NCI-H1930 (cell line): Measurements from ENCODE around the gene SLC25A28.
"Not testable (repeated sequence)": the region's sequence is repeated elsewhere in the genome, so short reads cannot be mapped to it uniquely, and the experiment has no call there.

ENCODE experiments used
- DNase-seq, 2 experiments: peaks; one replicate each; lab custom pipeline; 2025; lab: John Stamatoyannopoulos, UW

SLC25A28 gene

GRCh38 chr10:99628923-99629624, 8.8 kb upstream of the SLC25A28 start:
- no peak for DNase-seq

- not testable (repeated sequence) for DNase-seq
These were observed 4.9 kb upstream of the SLC25A28 start for GRCh38 chr10:99625124-99625523.

- no peak for DNase-seq
These were observed 3.7 kb upstream of the SLC25A28 start for GRCh38 chr10:99623919-99624318.

- peak in 1 of 2 experiments; percentile 32 for DNase-seq
These were observed 1.4 kb upstream of the SLC25A28 start for GRCh38 chr10:99621454-99622251.

GRCh38 chr10:99620711-99621453, 643 bp upstream of the SLC25A28 start:
- no peak for DNase-seq

GRCh38 chr10:99619090-99619800, 994 bp downstream of the SLC25A28 start:
- DNase-seq, result no peak

GRCh38 chr10:99617696-99618095, 2.5 kb downstream of the SLC25A28 start:
- no peak for DNase-seq

- DNase-seq, result no peak
These were observed 4.8 kb downstream of the SLC25A28 start for GRCh38 chr10:99615426-99615825.

GRCh38 chr10:99612167-99612831, 7.9 kb downstream of the SLC25A28 start:
- peak in 1 of 2 experiments; percentile 8 for DNase-seq

GRCh38 chr10:99611326-99611725, 8.9 kb downstream of the SLC25A28 start:
- DNase-seq, result no peak

- no peak for DNase-seq
These were observed 10.0 kb downstream of the SLC25A28 start for GRCh38 chr10:99610221-99610620.

- no peak for DNase-seq
These were observed 11.1 kb downstream of the SLC25A28 start for GRCh38 chr10:99609186-99609585.

- no peak for DNase-seq
These were observed 14.9 kb downstream of the SLC25A28 start for GRCh38 chr10:99605351-99605750.

GRCh38 chr10:99604862-99605261, 15.4 kb downstream of the SLC25A28 start:
- no peak for DNase-seq

GRCh38 chr10:99598781-99599509, 21.3 kb downstream of the SLC25A28 start:
- no peak for DNase-seq

GRCh38 chr10:99598011-99598410, 22.2 kb downstream of the SLC25A28 start:
- no peak for DNase-seq

- not testable (repeated sequence) for DNase-seq
These were observed 23.5 kb downstream of the SLC25A28 start for GRCh38 chr10:99596708-99597107.

GRCh38 chr10:99595770-99596465, 24.3 kb downstream of the SLC25A28 start:
- DNase-seq, result no peak

GRCh38 chr10:99595236-99595635, 25.0 kb downstream of the SLC25A28 start:
- DNase-seq, result no peak

- no peak for DNase-seq
These were observed 26.9 kb downstream of the SLC25A28 start for GRCh38 chr10:99593312-99593711.
